Measurements from ENCODE around the gene HOXD10.

The HOXD10 gene

GRCh38 chr2:176107731-176108181 is 8.8 kb upstream of the HOXD10 start:
- no peak for DNase-seq

- DNase-seq = no peak
Observed at GRCh38 chr2:176109192-176109901, 7.2 kb upstream of the HOXD10 start.

DNA sequence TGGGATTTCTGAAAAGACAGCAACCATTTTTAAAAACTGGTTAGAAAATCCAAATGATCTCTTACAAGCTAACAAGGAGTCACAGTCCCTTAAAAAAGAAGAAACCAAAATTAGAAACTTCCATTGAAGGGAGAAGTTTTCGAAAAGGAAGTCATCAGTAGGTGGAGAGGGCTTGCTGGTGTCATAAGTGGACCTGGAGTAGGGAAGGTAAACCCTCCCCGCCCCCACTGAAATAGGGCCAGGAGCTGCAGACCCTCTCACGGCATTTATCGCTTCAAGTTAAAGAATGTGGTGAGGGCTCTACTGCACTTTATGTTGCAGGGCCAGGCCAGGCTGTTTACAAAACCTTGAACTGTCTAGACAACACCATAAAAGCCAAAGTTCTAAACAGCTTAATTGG is 6.6 kb upstream of the HOXD10 start:
- DNase-seq = no peak

DNA sequence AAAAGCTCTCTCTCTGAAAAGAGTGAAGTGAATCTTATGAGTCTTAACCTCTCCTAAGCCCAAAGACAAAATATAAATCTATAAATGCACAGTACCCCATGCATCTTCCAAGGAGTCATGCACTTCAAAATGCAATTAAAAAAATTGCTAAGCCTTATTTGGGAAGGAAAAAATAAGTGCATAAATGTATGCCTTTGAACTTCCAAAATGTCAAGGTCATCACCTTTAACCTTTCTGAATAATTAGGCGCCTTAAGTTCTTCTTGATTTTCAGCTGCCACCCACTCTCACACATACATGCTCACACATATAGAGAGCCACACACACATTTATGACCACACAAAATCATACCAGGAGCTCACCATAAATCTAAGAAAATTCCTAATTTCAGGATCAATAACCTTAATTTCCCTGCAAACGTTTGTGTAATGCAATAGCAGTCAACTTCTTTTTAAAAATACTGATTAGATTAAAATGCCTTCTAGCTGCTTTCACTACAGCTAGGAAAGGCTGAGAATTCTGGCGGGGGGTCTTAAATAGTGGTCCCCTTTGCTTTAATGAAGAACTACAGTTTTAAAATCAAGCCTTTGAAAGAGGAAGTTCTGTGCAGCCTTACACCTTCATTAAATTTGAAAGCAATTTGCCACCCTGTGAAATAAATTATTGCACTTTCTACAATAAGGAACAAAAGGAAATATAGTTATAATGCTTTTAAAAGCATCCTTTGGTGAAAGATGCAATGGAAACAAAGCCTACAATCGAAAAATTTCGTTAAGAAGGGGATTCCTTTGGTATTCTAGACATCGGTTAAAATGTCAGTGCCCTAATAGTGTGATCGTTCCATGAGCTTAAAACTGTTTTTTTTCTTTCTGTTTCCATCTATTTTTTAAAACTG is 5.9 kb upstream of the HOXD10 start:
- DNase-seq = no peak

DNA sequence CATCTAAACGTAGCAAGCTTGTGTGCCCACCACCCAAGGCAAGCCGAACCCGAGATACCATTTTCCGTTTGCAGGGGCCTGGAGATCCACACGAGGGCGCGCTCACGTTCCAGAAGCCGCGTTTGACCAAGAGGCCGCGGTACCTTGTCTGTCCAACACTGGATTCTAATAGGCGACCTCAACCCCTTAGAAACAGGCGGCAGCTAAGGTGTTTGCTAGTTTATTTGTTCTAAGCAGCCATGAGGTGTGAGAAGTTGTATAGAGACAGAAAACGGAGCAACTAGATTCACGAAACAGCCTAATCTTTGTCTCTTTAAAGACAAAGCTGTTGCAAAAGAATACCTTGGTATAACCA is 5.3 kb upstream of the HOXD10 start:
- no peak for DNase-seq

GRCh38 chr2:176111846-176112374 is 4.7 kb upstream of the HOXD10 start:
- DNase-seq = no peak

- no peak for DNase-seq
Observed at GRCh38 chr2:176112375-176113302, 3.9 kb upstream of the HOXD10 start.

- no peak for DNase-seq
Observed at GRCh38 chr2:176114120-176114929, 2.3 kb upstream of the HOXD10 start.

DNA sequence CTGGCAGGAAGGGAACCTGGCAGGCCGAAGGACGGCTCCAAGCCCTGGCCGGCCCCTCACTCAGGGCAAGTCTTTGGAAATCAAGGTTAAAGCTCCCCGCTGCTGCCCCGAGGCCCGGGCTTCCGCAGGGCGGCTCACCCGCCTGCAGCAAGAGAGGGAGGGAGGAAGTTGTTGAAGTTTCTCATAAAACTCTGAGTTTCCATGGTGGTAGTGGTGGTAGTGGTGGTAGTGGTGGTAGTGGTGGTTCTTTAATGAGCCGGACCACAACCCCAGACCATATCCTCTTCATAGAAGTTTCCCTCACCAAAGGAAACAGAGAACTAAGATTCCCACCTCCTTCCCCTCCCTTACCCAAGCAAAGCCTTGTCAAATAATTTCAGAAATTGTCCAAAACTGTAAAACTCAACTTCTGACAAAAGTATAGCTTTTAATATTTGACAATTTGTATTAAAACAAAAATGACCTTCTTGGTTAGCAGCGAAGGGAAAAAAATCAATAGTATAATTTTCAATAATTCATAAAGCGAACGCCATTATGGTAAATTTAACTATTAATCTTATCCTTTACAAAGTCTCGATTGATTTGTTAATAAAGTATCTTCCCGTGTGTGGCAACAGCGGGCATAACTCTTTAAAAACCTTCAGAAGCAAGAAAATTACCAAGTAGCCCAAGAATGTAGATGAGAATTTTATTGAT is 1.5 kb upstream of the HOXD10 start:
- DNase-seq = no peak

GRCh38 chr2:176117162-176117822 is 714 bp downstream of the HOXD10 start:
- no peak for DNase-seq

DNA sequence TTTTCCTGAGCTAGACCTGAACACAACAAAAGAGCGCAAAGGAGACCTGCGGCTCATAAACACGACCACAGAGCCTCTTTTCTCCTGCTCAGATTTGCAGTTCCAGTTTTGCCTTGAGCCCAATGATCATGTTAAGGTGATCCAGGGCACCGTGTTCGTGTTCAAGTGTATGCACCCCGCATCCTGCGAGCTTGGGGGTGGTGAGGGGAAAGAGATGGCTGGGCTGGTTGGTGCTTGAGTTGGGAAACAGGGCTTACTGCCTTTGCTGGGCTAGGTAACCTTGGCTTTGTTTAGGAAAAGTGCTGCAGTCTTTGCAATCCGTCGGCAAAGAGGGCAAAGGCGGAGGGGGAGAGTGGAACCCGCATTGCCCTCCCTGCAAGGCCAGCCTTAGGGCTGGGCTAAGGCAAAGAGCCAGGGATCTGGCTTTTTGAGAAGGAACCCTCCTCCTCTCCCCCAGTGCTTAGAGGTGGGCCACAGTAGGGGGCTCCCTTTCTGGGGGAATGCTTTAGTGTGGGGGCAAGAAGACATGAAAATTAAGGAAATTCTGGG is 1.3 kb downstream of the HOXD10 start:
- DNase-seq = no peak

GRCh38 chr2:176118601-176119339 is 2.2 kb downstream of the HOXD10 start:
- no peak for DNase-seq

GRCh38 chr2:176120364-176121189 is 4.0 kb downstream of the HOXD10 start:
- DNase-seq = no peak

DNA sequence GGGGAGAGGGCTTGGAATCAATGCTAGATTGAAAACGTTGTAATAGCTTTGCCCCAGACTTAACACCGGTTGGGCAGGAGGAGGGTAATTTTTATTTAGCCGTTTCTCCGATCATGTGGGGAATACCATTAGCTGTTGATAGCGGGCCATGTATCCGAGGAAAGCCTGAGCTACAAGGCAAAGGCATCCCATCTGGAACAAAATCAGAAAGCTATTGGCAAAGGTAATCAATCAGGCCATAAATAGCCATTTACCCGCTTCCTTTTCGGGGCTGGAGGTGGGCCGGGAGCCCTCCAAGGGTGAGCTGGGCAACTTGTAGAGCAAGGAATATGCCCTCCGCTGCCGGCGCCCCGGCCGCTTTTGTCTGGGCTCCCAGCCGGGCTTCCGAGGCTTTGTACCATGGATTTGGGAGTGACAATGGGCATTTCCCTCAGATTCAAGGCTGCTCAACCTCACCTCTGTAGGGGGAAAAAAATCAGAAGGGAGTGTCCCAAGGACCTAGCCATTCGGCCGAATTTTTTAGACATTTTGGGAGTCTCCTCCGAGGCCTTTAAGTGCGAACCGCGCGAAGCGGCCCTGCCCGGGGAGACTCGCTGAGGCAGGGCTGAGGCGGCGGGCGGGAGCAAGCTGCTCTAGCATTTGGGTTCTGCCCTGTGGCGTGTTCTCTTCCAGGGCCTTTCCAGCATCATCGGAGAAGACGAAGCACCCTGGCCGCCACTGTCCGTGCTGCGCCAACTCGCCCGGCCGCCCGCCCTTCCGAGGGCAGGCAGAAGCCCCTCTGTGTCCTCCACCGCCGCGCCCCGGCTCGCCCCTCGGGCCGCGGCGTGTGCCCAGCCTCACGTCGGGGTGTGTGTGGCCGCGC is 4.8 kb downstream of the HOXD10 start:
- DNase-seq = no peak

DNA sequence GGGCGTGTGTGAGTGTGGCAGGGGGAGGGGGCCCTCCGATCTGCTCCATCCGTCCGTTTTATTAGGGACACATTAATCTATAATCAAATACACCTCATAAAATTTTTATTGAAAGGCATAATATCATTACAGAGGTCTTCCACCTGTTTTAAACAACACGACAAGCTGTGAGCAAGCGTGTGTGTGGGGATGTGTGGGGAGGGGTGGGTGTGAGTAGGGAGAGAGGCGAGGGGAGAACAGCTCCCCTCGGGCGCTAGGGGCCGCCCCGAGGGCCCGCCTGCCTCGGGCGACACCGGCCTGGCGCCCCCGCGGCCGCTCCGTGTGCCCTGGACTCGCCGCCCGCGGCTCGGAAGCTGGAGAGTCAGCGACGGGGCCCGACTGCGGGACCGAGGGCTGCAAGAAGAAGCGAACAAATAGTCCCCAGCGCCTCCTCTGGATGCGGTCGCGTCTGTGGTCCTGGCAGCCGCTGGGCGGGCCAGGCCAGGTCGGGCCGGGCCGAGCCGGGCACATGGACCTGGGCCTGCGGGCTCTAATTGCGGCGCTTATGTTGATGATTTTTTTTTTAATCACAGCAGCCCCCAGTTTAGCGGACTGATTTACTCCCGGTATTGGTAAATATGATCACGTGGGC is 5.6 kb downstream of the HOXD10 start:
- DNase-seq = no peak

DNA sequence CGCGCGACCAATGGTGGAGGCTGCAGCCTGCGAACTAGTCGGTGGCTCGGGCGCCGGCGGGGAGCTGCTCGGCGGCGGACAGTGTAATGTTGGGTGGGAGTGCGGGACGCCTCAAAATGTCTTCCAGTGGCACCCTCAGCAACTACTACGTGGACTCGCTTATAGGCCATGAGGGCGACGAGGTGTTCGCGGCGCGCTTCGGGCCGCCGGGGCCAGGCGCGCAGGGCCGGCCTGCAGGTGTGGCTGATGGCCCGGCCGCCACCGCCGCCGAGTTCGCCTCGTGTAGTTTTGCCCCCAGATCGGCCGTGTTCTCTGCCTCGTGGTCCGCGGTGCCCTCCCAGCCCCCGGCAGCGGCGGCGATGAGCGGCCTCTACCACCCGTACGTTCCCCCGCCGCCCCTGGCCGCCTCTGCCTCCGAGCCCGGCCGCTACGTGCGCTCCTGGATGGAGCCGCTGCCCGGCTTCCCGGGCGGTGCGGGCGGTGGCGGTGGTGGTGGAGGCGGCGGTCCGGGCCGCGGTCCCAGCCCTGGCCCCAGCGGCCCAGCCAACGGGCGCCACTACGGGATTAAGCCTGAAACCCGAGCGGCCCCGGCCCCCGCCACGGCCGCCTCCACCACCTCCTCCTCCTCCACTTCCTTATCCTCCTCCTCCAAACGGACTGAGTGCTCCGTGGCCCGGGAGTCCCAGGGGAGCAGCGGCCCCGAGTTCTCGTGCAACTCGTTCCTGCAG is 6.3 kb downstream of the HOXD10 start, which contains the start of gene HOXD9:
TSS of gene HOXD9 (plus strand) at position 37 of the 728 bp plus-strand sequence. CDS start at position 87, 50 bp downstream.
- no peak for DNase-seq
